Naive B cell (primary cell): ENCODE data around the gene CGNL1. TPM values are rescaled to one million over a fixed set of nuclear protein-coding genes. Genes with fewer than 3 reads are reported as not detected.

Experiments used
- ATAC-seq, 2 donors: fragments of 150-1000 bp; cut with Tn5 transposase; 2 replicates each; pipeline ENCODE4 v1.10.0; 2021; ENCODE audit warnings: low read depth in 2 of 2, mild to moderate bottlenecking in 2 of 2, moderate library complexity in 2 of 2
- DNase-seq: peaks from one replicate; pipeline ENCODE4 v3.0.0; 2022
- H3K27ac Mint-ChIP-seq, 6 donors: one replicate each; pipeline ENCODE4 v1.8.0; 2020 to 2022; ENCODE audit warnings: mild to moderate bottlenecking in 6 of 6, mixed read lengths in 6 of 6, moderate library complexity in 5 of 6, inconsistent platforms in 2 of 6
- H3K27me3 Mint-ChIP-seq, 3 donors: one replicate each; pipeline ENCODE4 v1.8.0; 2021 to 2022; ENCODE audit warnings: mixed read lengths in 3 of 3, mild to moderate bottlenecking in 1 of 3
- H3K36me3 Mint-ChIP-seq, 2 donors: one replicate each; pipeline ENCODE4 v1.8.0; 2020 to 2022; ENCODE audit warnings: mixed read lengths in 2 of 2, inconsistent platforms in 1 of 2, mild to moderate bottlenecking in 1 of 2
- H3K4me1 Mint-ChIP-seq, 3 donors: one replicate each; pipeline ENCODE4 v1.8.0; 2020 to 2022; ENCODE audit warnings: mixed read lengths in 3 of 3, inconsistent platforms in 1 of 3, mild to moderate bottlenecking in 1 of 3, moderate library complexity in 1 of 3
- H3K4me3 Mint-ChIP-seq, 8 donors: one replicate each; pipeline ENCODE4 v1.8.0; 2020 to 2022; ENCODE audit warnings: mild to moderate bottlenecking in 8 of 8, mixed read lengths in 8 of 8, moderate library complexity in 8 of 8, inconsistent platforms in 2 of 8
- H3K9me3 Mint-ChIP-seq, 7 donors: one replicate each; pipeline ENCODE4 v1.8.0; 2020 to 2022; ENCODE audit warnings: mixed read lengths in 7 of 7, mild to moderate bottlenecking in 5 of 7, inconsistent platforms in 2 of 7, moderate library complexity in 1 of 7
- polyA plus RNA-seq, 6 donors: library from polyadenylated mRNA; unstranded; fragments of 300-500 nt; fragmentation: Illumina TruSeq; gene quantifications; one replicate each; pipeline ENCODE4 v1.2.3, GENCODE V29; 2021; ENCODE audit warnings: low read depth in 6 of 6

The CGNL1 gene
- polyA plus RNA-seq, 6 donors from 2014 or later = 0.09 TPM; not detected in 4

DNA sequence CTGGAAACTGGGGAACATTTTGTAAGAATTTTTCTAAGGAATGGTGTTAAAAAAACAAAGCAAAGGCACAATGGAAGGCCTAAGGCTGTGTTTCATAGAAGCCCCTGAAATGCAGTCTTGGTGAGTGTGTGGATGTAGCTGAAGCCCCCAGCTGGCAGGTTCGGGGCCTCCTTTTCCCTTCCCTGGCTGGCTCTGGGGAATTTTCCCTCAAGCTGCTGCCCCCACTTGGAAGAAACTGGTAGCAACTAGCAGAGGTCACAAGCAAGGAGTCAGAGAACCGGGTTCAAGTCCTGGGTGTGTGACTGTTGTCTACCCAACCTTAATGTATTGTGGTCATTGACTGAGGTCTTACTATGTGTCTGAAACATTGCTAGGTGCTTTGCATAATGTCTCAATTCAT is 130.1 kb downstream of the CGNL1 start:
- ATAC-seq (no peak), DNase-seq (no peak)
- no peaks in the 10 kb centered on the region for H3K27me3 Mint-ChIP-seq
- no peaks in the 10 kb centered on the region for H3K9me3 Mint-ChIP-seq
- peaks cover 23 to 38% (median 30%) of the 10 kb centered on the region in 3 donors for H3K4me1 Mint-ChIP-seq
- no peaks in the 10 kb centered on the region for H3K36me3 Mint-ChIP-seq
- H3K27ac Mint-ChIP-seq = peak overlapping the region in 1 of 6 donors; percentile 7
- peak overlapping the region in 2 of 8 donors; percentile 65 to 77 for H3K4me3 Mint-ChIP-seq

DNA sequence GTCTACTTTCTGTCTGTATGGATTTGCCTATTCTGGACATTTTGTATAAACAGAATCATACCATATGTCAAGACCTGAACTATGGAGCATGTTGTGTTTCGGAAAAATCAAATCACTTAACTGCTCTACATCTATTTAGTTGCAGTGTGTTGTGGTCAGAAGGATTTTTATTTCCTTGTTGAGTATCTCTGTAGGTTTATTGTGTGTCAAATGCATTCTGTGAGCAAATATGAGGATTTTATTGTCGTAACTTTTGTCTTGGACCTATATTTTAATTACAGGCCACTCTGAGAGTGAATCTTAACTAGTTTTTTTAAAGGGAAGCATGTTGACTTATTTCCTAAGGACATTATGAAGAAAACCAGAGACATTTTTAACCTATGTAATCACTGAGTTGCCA is 130.8 kb downstream of the CGNL1 start:
- no peak overlapping the region for H3K4me3 Mint-ChIP-seq
- peaks cover 27 to 44% (median 37%) of the 10 kb centered on the region in 3 donors for H3K4me1 Mint-ChIP-seq
- no peak for DNase-seq
- no peaks in the 10 kb centered on the region for H3K9me3 Mint-ChIP-seq
- peak overlapping the region in 2 of 6 donors; percentile 25 for H3K27ac Mint-ChIP-seq
- H3K27me3 Mint-ChIP-seq = no peaks in the 10 kb centered on the region
- ATAC-seq = no peak
- H3K36me3 Mint-ChIP-seq = no peaks in the 10 kb centered on the region

DNA sequence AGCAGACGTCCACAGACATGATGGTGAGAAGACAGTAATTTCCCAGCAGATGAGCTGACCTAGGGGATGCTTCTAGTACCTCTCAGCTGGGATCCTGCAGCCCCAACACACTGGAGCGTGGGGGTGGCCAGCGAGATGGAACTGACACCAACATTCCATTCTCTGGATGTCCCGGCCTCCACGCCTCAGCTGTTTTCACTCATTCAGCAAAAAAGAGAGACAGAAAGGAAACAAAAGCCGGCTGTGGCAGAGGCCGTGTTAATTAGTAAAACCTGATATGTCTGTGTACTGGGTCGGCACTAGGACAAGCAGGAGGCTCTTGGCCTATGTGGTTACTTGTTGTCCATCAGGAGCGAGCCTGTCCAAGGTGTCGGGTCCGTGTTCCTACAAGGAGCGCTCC is 132.8 kb downstream of the CGNL1 start:
- DNase-seq = no peak
- ATAC-seq = no peak
- H3K27ac Mint-ChIP-seq = peak overlapping the region in 3 of 6 donors; percentile 53 to 87 (median 82)
- peaks cover 33 to 46% (median 40%) of the 10 kb centered on the region in 3 donors for H3K4me1 Mint-ChIP-seq
- H3K4me3 Mint-ChIP-seq = peak overlapping the region in 7 of 8 donors; percentile 31 to 88 (median 61)
- H3K36me3 Mint-ChIP-seq = no peaks in the 10 kb centered on the region
- no peaks in the 10 kb centered on the region for H3K9me3 Mint-ChIP-seq
- H3K27me3 Mint-ChIP-seq = no peaks in the 10 kb centered on the region

DNA sequence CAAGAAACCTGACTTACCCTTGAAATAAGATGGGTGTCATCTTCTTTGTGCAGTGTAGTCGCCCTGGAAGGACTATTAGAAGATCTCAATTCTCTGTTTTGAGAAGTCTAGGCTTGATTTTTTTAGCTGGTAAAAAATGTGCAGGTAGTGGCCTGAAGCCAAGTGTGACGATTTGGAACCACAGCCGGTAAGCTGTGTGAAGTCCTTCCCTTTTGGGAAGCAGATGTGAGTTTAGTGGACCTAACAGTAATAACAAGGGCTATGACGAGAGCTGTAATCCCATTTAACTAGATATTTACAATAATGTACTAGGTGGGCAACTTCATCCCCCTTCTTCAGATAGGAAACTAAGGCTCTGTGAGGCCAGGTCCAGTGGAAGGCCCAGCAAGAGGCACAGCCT is 133.7 kb downstream of the CGNL1 start:
- Mint-ChIP-seq H3K4me3 (peak overlapping the region in 5 of 8 donors; percentile 37 to 88 (median 61)), H3K4me1 (peaks cover 33 to 46% (median 40%) of the 10 kb centered on the region in 3 donors), H3K9me3 (no peaks in the 10 kb centered on the region), H3K27me3 (no peaks in the 10 kb centered on the region), H3K27ac (peak overlapping the region; percentile 44 to 91 (median 86)), H3K36me3 (no peaks in the 10 kb centered on the region)
- DNase-seq (peak; percentile 56), ATAC-seq (peak; percentile 96 to 98)

DNA sequence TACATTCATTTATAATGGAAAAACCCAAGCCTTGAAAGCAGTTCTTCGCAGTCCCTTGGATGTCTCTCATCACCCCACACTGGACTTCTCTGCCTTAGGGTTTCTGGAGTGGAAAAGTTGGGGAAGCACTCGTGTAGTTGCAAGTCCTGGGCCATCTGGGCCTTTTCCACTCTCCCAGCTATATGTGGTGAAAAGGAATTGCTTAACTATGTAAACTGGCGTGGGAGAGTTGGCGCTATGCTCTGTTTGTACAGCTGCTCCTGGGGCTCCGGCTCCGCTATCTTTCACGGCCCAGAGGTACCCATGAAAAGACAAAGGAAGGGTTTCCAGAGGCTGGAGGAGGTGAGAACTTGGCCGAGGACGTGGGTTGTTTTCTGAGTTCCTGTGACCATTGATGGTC is 134.3 kb downstream of the CGNL1 start:
- ATAC-seq (no peak), DNase-seq (no peak)
- peak overlapping the region in 1 of 8 donors; percentile 88 for H3K4me3 Mint-ChIP-seq
- peaks cover 33 to 46% (median 40%) of the 10 kb centered on the region in 3 donors for H3K4me1 Mint-ChIP-seq
- no peaks in the 10 kb centered on the region for H3K9me3 Mint-ChIP-seq
- peak overlapping the region in 4 of 6 donors; percentile 44 to 89 (median 69) for H3K27ac Mint-ChIP-seq
- no peaks in the 10 kb centered on the region for H3K27me3 Mint-ChIP-seq
- no peaks in the 10 kb centered on the region for H3K36me3 Mint-ChIP-seq

DNA sequence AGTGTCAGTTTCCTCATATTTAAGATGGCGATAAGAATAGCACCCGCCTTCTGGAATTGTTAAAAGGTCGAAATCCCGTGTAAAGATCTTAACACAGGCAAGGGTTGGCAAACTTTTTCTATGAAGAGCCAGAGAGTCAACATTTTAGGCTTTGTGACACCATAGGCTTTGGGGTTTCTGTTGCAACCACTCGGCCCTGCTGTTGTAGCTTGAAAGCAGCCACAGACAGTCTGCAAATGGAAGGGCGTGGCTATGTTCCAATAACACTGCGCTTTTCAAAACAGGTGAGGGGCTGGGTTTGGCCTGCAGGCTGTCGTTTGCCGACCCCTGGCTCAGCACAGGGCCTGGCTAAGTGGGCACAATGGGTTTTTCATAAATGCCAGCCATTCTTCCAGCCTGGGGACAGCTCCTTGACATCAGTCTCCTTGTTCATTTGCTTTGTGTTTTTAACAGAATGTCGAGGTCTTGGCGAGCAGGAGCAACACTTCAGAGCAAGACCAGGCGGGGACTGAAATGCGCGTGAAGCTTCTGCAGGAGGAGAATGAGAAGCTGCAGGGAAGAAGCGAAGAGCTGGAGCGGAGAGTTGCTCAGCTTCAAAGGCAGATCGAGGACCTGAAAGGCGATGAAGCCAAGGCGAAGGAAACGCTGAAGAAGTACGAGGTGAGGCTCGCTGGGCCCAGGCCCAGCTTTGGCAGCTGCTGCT is 140.2 kb downstream of the CGNL1 start:
- peak overlapping the region in 1 of 6 donors; percentile 60 for H3K27ac Mint-ChIP-seq
- H3K4me1 Mint-ChIP-seq = peaks cover 7 to 10% (median 9%) of the 10 kb centered on the region in 3 donors
- no peak for DNase-seq
- no peaks in the 10 kb centered on the region for H3K27me3 Mint-ChIP-seq
- H3K4me3 Mint-ChIP-seq = no peak overlapping the region
- no peaks in the 10 kb centered on the region for H3K9me3 Mint-ChIP-seq
- H3K36me3 Mint-ChIP-seq = no peaks in the 10 kb centered on the region
- ATAC-seq = no peak

DNA sequence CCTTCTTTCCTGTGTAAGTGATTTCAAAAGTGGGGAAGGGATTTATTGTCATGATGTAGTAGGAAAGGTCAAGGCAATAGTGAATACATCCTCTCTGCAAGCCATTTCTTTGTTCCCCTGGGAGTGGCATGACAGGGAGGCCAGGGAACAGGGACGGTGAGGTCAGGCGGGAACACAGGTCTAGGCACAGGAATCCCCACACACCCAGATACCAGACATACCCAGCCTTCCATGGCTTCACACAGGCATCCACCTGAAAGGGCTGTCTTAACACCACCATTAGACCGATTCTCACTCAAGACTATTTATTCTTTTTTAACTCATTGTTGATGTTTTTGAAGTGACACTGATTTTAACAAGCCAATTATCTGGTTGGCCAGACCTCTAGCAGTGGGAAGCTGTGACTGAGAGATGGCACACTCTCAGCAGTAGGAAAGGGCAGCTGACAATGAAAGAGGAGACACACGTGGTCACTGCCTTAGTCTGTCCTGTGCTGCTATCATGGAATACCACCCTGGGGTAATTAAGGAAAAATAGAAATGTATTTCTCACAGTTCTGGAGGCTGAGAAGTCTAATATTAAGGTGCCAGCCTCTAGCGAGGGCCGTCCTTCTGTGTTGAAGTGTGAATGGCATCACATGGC is 140.8 kb downstream of the CGNL1 start:
- H3K27ac Mint-ChIP-seq = peak overlapping the region in 3 of 6 donors; percentile 5 to 60 (median 45)
- no peak overlapping the region for H3K4me3 Mint-ChIP-seq
- DNase-seq (no peak), ATAC-seq (no peak)
- no peaks in the 10 kb centered on the region for H3K9me3 Mint-ChIP-seq
- no peaks in the 10 kb centered on the region for H3K27me3 Mint-ChIP-seq
- H3K4me1 Mint-ChIP-seq = peaks cover 2 to 6% (median 2%) of the 10 kb centered on the region in 3 donors
- H3K36me3 Mint-ChIP-seq = no peaks in the 10 kb centered on the region

DNA sequence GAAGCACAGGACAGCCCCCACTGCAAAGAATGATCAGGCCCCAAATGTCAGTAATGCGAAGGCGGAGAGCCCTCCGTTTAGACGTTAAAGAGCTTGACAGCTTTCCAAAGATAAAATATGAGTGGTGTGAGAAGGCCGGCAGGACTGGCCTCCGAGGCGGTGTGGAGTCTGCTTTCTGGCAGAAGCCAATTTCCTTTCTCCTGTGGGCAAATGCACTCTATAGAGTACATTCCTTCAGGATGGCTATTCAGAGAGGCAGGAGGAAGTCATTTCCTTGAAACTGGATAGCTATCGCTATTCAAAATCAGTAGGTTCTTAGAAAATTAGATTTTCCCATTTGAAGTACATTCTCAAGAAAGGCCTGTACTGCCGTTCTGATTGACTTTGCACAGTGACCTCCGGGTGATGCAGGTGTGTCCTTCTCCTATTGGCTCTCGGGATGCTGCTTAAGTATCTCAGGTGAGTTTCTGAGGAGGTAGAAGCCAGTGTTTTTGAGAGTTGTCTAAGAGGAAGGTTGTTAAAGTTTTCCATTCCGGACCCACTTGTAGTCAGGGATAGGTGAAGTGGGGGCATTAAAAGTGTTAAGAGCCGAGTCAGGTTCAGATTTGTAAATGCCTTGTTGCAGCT is 142.6 kb downstream of the CGNL1 start:
- ATAC-seq = no peak
- H3K9me3 Mint-ChIP-seq = no peaks in the 10 kb centered on the region
- H3K4me3 Mint-ChIP-seq = no peak overlapping the region
- H3K27ac Mint-ChIP-seq = peak overlapping the region in 2 of 6 donors; percentile 7 to 38
- H3K4me1 Mint-ChIP-seq = peaks cover 3 to 9% (median 6%) of the 10 kb centered on the region in 3 donors
- DNase-seq = no peak
- no peaks in the 10 kb centered on the region for H3K27me3 Mint-ChIP-seq
- H3K36me3 Mint-ChIP-seq = no peaks in the 10 kb centered on the region

DNA sequence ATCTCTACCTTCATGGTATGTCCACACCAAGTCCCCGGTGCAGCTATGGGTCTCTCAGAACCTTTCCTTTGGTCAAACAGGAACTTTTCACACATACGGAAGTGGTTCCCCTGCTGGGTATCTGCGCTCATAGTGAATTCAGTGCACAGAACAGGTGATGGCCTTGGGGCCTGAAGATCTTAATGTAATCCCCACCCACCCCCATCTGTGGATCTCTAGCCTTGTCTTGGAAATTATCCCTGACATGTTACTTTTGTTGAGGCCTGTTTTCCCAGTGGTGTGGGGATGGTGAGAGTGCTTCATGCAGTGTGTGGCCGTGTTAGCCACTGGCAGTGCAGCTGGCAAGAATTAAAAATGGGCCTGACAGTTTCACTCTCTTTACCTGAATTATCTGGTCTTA is 143.5 kb downstream of the CGNL1 start:
- Mint-ChIP-seq H3K36me3 (no peaks in the 10 kb centered on the region), H3K9me3 (no peaks in the 10 kb centered on the region), H3K4me1 (peaks cover 3 to 10% (median 6%) of the 10 kb centered on the region in 3 donors), H3K27me3 (no peaks in the 10 kb centered on the region), H3K4me3 (no peak overlapping the region), H3K27ac (peak overlapping the region in 1 of 6 donors; percentile 38)
- ATAC-seq = no peak
- DNase-seq = no peak

DNA sequence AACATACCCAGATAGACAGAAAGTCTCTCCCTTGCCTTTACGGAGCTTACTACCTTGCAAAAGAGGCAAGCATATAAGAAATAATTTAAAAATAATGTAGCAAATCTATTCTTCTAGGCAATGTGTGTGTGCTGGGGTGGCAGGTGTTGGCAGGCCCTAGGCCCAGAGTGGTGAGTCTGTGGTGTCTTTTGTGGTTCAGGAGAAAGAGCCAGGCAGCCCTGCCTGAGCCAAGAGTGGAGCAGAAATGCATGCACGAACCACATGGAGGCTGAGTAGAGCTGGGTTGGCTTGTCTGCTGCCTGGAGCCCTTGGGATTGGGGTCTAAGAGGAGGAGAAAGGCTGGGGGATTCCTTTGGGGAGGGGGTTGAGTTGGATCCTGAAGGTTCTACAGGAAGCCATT is 145.2 kb downstream of the CGNL1 start:
- Mint-ChIP-seq H3K9me3 (no peaks in the 10 kb centered on the region), H3K27me3 (no peaks in the 10 kb centered on the region), H3K4me3 (no peak overlapping the region), H3K36me3 (no peaks in the 10 kb centered on the region), H3K27ac (peak overlapping the region in 3 of 6 donors; percentile 24 to 55 (median 32)), H3K4me1 (peaks cover 3 to 10% (median 8%) of the 10 kb centered on the region in 3 donors)
- DNase-seq = no peak
- no peak for ATAC-seq

DNA sequence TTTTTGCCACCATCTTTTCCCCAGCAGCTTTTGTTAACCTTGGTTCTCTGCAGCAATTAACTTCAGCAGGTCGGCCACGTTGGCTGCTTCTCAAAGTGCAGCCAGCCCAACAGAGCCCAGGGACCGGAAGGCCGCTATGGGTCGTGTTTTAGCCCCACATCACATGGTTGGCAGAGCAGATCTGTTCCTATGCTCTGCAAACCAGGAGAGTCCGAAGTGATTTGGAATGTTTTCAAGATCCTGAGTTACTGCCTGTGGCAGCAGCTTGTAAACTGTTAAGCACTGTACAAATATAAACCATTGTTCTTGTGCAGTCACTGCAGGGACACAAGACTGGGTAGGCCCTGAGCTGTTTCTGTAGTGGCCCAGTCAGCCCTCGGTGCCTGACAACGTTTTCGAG is 145.8 kb downstream of the CGNL1 start:
- no peaks in the 10 kb centered on the region for H3K9me3 Mint-ChIP-seq
- H3K36me3 Mint-ChIP-seq = no peaks in the 10 kb centered on the region
- no peak overlapping the region for H3K4me3 Mint-ChIP-seq
- DNase-seq (no peak), ATAC-seq (no peak)
- peaks cover 4 to 16% (median 11%) of the 10 kb centered on the region in 3 donors for H3K4me1 Mint-ChIP-seq
- H3K27ac Mint-ChIP-seq = no peak overlapping the region
- H3K27me3 Mint-ChIP-seq = no peaks in the 10 kb centered on the region

DNA sequence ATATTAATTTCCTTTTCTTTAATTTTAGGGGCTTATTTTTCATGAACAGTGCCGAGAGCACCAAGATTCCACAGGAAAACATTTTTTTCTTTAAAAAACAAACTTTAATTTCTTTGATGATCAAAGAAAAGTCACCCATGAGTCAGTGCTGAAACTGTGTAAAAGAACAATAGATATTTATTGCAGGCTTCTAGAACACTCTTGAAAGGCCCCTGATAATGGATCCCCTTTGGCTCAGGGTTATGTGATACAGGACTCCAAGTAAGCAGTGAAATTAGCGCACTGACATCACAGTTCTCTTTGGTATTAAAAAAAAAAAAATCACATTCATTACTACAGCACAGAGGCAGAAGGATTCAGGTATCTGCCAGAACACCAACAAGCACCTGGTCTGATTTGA is 149.3 kb downstream of the CGNL1 start:
- H3K4me1 Mint-ChIP-seq = peaks cover 9 to 20% (median 15%) of the 10 kb centered on the region in 3 donors
- DNase-seq (no peak), ATAC-seq (no peak)
- no peaks in the 10 kb centered on the region for H3K27me3 Mint-ChIP-seq
- no peaks in the 10 kb centered on the region for H3K9me3 Mint-ChIP-seq
- no peak overlapping the region for H3K27ac Mint-ChIP-seq
- no peaks in the 10 kb centered on the region for H3K36me3 Mint-ChIP-seq
- no peak overlapping the region for H3K4me3 Mint-ChIP-seq

DNA sequence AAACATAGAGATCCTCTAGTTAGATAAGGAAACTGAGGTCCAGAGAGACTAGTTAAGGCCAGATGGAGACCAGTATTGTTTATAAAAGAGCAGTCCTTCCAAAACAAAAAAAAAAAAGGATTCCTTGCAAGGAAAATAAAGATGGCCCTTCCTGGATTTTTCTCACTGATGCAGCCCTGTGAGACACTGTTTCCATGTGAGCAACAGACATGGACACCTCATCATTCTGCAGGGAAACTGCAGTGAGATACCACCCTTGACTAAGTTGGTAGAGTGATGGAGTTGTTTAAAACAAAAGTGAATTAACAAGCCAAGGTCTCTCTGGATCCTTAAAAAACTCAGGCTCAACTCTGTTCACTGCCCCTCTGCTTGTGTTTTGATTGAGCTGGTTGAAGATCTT is 149.8 kb downstream of the CGNL1 start:
- H3K36me3 Mint-ChIP-seq = no peaks in the 10 kb centered on the region
- no peaks in the 10 kb centered on the region for H3K9me3 Mint-ChIP-seq
- H3K4me3 Mint-ChIP-seq = no peak overlapping the region
- H3K27me3 Mint-ChIP-seq = no peaks in the 10 kb centered on the region
- DNase-seq (no peak), ATAC-seq (no peak)
- no peak overlapping the region for H3K27ac Mint-ChIP-seq
- H3K4me1 Mint-ChIP-seq = peaks cover 9 to 20% (median 15%) of the 10 kb centered on the region in 3 donors

DNA sequence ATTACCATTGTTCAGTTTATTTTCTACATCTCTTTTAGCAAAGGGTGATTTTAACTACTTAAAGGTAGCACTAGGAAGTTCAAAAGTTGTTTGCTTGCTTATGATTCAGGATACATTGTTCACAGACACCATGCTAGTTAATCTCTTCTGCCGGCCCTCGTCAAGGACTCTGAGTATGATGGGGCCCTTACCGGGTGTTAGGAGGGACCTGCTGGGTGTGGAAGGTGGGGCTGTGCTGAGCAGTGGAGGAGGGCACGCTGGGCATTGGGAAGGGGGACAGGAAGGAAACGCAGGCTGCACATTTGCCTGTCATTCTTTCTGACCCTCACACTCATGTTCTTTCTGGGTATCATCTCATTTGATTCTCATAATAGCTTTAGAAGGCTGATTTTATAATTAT is 150.3 kb downstream of the CGNL1 start:
- Mint-ChIP-seq H3K27ac (no peak overlapping the region), H3K9me3 (no peaks in the 10 kb centered on the region), H3K4me3 (no peak overlapping the region), H3K4me1 (peaks cover 9 to 20% (median 15%) of the 10 kb centered on the region in 3 donors), H3K36me3 (no peaks in the 10 kb centered on the region), H3K27me3 (no peaks in the 10 kb centered on the region)
- ATAC-seq (no peak), DNase-seq (no peak)
